Activated CD8-positive, alpha-beta memory T cell treated with anti-CD3 and anti-CD28 coated beads for 24 hours (primary cell): Measurements from ENCODE around the gene POLDIP2.

Experiments
- DNase-seq: peaks from one replicate; pipeline ENCODE4 v3.0.0-alpha.2; 2020

POLDIP2 gene

GRCh38 chr17:28388106-28388505 is 30.8 kb upstream of the POLDIP2 start:
- DNase-seq: no peak

DNA sequence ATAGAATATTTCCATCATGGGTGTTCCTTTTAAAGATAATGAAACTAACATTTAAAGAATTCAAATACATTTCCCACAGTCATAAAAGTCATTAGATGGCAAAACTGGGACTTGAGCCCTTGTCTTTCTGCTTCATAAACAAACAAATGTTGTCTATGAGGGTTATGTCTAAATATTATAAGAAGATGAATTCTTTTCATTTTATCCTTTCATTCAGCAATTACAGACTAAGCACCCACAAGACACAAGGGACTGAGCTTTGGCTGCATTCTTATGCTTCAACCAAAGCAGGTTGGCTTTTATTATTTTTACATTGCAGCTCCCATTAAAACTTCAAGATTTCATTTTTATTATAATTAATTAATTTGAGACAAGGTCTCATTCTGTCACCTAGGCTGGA is 29.1 kb upstream of the POLDIP2 start:
- no peak for DNase-seq

- DNase-seq: no peak
Measured at GRCh38 chr17:28385406-28385805, 28.1 kb upstream of the POLDIP2 start.

- no peak for DNase-seq
Measured at GRCh38 chr17:28385037-28385400, 27.7 kb upstream of the POLDIP2 start.

- DNase-seq: peak; percentile 85
Measured at GRCh38 chr17:28384281-28385036, 27.1 kb upstream of the POLDIP2 start.

DNA sequence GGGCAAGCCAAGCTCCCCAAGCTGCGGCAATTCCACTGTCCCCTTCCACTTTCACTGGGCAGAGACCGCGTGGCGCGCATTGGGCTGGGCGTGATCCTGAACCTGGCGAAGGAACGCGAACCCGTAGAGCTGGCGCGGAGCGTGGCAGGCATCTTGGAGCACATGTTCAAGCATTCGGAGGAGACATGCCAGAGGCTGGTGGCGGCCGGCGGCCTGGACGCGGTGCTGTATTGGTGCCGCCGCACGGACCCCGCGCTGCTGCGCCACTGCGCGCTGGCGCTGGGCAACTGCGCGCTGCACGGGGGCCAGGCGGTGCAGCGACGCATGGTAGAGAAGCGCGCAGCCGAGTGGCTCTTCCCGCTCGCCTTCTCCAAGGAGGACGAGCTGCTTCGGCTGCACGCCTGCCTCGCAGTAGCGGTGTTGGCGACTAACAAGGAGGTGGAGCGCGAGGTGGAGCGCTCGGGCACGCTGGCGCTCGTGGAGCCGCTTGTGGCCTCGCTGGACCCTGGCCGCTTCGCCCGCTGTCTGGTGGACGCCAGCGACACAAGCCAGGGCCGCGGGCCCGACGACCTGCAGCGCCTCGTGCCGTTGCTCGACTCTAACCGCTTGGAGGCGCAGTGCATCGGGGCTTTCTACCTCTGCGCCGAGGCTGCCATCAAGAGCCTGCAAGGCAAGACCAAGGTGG is 24.0 kb upstream of the POLDIP2 start:
- DNase-seq: no peak

GRCh38 chr17:28379814-28380801 is 22.8 kb upstream of the POLDIP2 start:
- DNase-seq: no peak

DNA sequence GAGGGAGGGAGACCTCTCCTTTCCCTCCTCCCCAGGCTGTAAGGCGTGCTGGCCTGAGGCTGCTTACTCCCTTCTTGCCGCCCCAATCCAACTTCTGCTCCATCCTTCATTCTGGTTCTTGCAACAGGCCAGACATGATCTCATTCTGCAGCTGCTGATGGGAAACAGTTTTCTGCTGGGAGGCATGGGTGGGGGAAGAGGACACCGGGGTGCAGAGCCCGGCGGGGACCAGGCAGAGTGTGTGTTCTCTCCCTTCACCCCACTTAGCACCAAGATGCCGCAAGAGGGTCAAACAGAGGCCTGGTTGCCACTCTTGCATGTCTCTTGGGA is 15.6 kb upstream of the POLDIP2 start:
- no peak for DNase-seq

DNA sequence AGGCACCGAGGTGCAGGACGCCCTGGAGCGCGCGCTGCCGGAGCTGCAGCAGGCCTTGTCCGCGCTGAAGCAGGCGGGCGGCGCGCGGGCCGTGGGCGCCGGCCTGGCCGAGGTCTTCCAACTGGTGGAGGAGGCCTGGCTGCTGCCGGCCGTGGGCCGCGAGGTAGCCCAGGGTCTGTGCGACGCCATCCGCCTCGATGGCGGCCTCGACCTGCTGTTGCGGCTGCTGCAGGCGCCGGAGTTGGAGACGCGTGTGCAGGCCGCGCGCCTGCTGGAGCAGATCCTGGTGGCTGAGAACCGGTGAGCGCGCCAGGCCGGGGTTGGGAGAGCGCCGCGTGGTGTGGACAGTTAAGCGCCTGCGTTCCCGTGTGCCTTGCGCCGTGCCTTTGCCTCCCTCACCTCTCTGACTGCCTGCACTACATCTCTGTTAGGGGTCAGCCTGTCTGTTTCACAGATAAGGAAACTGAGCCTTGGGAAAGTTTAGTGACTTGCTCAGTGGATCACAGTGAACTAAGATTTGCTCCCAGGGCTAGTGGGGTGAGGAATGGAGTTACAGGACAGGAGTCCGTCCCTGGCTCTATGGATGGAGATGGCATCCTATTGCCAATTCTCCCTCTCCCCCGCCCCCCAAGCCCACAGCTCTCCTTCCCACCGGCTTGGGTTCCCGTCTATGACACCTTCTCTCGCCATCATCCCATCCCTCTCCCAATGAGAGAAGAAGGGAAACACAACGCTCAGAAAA is 15.0 kb upstream of the POLDIP2 start:
- no peak for DNase-seq

DNA sequence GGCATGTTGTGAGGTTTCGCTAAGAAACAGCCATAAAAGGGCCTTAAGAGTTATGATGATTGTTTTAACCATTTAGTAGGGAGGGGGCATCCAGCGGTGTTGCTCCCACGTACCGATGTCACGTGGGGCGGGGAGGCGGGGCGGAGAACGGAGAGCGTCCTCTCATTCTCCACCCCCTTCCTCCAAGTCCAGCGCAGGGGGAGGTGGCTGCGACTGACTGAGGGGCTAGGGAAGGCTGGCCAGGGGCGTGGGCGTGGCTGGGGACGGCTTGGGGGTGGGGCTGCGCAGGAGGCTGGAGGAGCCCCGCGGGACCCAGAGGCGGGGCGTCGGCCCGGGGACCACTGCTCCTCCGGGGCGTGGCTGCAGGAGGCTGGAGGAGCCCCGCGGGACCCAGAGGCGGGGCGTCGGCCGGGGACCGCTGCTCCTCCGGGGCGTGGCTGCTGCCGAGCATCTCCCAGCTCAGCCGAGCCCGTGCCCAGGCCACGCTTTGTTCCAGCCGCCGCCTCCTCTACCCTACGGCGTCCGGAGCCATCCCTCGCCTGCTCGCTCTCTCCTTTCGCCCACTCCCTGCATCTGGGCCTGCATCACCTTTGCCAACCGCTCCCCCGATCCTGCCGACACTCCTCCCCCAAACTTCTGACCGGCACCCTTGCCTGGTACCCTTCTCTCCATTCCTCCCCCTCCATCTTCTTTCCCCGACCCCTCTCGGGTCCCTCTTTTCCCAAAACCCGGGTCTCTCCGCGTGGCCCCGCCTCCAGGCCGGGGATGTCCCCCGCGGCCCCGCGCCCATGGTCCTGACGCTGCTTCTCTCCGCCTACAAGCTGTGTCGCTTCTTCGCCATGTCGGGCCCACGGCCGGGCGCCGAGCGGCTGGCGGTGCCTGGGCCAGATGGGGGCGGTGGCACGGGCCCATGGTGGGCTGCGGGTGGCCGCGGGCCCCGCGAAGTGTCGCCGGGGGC is 14.2 kb upstream of the POLDIP2 start, which contains the start of gene SARM1:
Gene SARM1 (plus strand): TSS at position 450 of the 958 bp plus-strand sequence. CDS start 339 bp downstream, at position 789.
- DNase-seq: peak; percentile 93

DNA sequence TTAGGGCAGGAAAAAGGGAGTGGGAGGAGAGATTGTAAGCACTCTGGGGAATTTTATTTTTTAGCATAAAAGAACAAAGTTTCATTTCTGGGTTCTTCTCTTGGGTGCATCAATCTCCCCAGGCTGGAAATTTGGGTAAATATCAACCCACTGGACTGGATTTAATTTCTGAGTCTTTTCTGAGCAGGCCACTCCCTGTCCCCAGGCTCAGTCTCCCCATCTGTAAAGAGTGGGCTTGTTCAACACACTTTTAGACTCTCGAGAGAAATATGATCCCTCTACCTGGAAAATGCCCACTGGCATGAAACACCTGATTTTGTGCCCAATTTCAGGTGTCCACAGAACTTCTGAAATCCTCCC is 13.4 kb upstream of the POLDIP2 start:
- DNase-seq: no peak

- no peak for DNase-seq
Measured at GRCh38 chr17:28370035-28370743, 12.9 kb upstream of the POLDIP2 start, which contains the start of gene VTN. VTN (minus strand) TSS chr17:28370307; CDS start chr17:28370203, 104 bp downstream.

DNA sequence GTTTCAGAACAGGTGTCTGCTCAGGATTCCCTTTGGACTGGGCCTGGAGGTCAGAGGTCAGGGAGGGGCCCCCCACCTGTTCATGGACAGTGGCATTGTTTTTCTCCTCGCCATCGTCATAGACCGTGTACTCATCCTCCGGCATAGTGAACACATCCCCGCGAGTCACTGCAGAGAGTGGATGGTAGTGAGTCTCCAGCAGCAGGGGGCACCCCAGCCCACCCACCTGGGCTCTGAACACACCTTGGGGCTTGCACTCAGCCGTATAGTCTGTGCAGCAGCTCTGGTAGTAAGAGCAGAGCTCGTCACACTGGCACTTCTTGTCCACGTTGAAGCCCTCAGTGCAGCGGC is 12.3 kb upstream of the POLDIP2 start:
- no peak for DNase-seq

DNA sequence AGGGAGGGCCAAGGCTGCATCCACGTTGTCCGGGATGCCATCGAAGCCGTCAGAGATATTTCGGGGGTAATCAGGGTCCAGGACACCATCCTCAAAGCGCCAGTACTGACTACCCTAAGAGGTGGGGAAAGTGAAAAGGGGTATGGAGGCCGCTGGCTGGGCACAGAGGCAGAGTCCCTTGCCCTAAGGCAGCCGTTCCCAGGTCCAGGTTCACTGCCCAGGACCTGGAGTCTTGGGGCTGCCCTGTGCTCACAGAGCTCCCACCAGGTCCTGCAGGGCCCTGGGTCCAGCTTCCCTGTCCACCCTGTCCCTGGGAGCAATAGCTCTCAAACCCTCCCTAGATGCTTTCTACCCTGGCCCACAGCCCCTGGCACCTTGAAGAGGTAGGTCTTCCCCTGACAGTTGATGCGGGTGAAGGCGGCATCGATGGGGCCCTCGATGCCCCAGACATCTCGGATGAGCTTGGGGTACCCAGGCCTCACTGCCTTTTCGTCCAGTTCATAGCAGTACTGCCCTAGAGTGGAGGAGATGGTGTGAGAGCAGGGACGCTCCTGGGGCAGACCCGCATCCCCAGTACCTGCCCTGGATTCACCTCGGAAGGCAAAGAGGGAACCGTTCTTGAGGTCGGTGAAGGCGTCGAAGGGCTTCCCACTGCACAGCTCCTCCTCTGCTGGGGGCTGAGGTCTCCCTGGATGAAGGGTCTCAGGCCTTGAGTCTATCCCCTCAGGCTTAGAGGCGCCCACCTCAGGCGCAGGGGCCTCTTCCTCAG is 11.8 kb upstream of the POLDIP2 start:
- no peak for DNase-seq

DNA sequence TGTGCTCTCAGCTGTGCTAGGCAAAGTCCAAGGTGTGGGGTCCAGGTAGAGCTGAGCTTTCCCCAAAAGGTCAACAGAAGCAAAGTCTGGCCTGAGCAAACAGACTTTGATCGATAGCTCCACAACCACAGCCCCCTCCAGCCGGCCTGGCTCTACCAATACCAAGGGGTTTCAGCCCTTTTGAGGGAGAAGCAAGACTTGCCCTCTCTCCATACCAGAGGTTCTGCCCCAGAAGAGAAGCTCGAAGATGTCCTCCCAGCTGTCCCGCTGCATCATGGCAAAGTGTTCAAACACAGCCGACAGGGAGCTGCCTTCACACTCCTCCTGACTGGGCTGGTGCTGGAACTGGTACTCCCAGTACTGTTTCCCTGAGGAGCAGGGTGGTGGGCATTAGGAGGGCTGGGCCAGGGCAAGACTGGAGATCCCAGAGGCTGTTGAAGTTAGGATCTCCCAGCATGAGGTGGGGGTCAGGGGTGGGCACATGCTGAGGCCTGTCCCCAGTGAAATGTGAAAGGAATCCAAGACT is 11.0 kb upstream of the POLDIP2 start:
- no peak for DNase-seq

GRCh38 chr17:28367641-28368305 is 10.4 kb upstream of the POLDIP2 start:
- DNase-seq: no peak

GRCh38 chr17:28366605-28367004 is 9.3 kb upstream of the POLDIP2 start:
- DNase-seq: no peak

DNA sequence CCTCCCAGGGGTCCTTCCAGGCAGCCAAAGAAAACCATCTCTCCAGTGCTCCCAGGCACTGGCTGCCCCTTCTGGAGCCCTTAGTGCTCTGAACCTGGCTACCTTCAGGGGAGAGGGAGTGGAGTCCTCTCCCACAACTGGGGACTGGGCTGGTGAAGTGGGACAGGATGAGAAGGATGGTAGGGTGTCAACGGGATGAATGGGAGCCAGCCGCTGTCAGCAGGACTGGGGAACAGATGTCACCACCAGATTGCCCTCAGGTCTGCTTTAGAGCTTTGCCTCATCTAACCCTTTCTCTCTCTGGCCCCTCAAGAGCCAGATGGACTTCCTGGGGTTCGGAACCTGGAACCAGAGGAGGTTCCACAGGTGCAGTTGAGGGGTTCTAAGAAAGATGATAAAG is 8.2 kb upstream of the POLDIP2 start:
- no peak for DNase-seq

GRCh38 chr17:28364665-28365363 is 7.5 kb upstream of the POLDIP2 start, which contains the start of gene SEBOX:
SEBOX (minus strand) TSS chr17:28365199; CDS start chr17:28365151, 48 bp downstream.
- no peak for DNase-seq
